Parathyroid adenoma (tissue), 2 donors: Measurements from ENCODE around the gene RHBDD2.

Experiments used
- H2AFZ ChIP-seq: fragments of 300-600 bp; sonication (generic); one replicate; pipeline ENCODE4 v1.7.0; 2017; ENCODE audit warnings: antibody characterized with exemption, mild to moderate bottlenecking
- H3K27ac ChIP-seq: fragments of 300-600 bp; sonication (generic); one replicate; pipeline ENCODE4 v1.7.0; 2017
- H3K27me3 ChIP-seq: fragments of 300-600 bp; sonication (generic); one replicate; pipeline ENCODE4 v1.7.0; 2017; ENCODE audit warnings: low read length; ENCODE audit not compliant: control insufficient read depth, insufficient read depth
- H3K36me3 ChIP-seq: fragments of 300-600 bp; sonication (generic); one replicate; pipeline ENCODE4 v1.7.0; 2017; ENCODE audit warnings: low read length; ENCODE audit not compliant: control insufficient read depth, insufficient read depth
- H3K4me1 ChIP-seq: fragments of 300-600 bp; sonication (generic); one replicate; pipeline ENCODE4 v1.7.0; 2017; ENCODE audit warnings: control low read depth
- H3K4me2 ChIP-seq: fragments of 300-600 bp; sonication (generic); one replicate; pipeline ENCODE4 v1.7.0; 2017; ENCODE audit warnings: low read length
- H3K4me3 ChIP-seq: fragments of 300-600 bp; sonication (generic); one replicate; pipeline ENCODE4 v1.7.0; 2017; ENCODE audit warnings: low read depth, low read length
- H3K79me2 ChIP-seq: fragments of 300-600 bp; sonication (generic); one replicate; pipeline ENCODE4 v1.7.0; 2017; ENCODE audit warnings: control low read depth
- H3K9ac ChIP-seq: fragments of 300-600 bp; sonication (generic); one replicate; pipeline ENCODE4 v1.7.0; 2017; ENCODE audit warnings: mild to moderate bottlenecking
- H3K9me3 ChIP-seq: fragments of 300-600 bp; sonication (generic); one replicate; pipeline ENCODE4 v1.7.0; 2017; ENCODE audit warnings: low read length; ENCODE audit not compliant: control insufficient read depth
- CTCF ChIP-seq: fragments of 300-600 bp; sonication (generic); IDR thresholded peaks from one replicate; pipeline ENCODE4 v1.7.0; 2017; ENCODE audit warnings: antibody characterized with exemption, mild to moderate bottlenecking
- donor health status: primary hyperparathyroidism.

RHBDD2 gene

GRCh38 chr7:75866114-75866488 is 12.7 kb upstream of the RHBDD2 start:
- no peak overlapping the region for H3K9ac ChIP-seq
- no peaks in the 10 kb centered on the region for H3K27me3 ChIP-seq
- H3K27ac ChIP-seq = peak overlapping the region; percentile 18
- no peak for TF ChIP-seq CTCF
- H3K79me2 ChIP-seq = no peaks in the 10 kb centered on the region
- H3K4me2 ChIP-seq = no peak overlapping the region
- no peaks in the 10 kb centered on the region for H3K36me3 ChIP-seq
- no peaks in the 10 kb centered on the region for H3K9me3 ChIP-seq
- peaks cover 10% of the 10 kb centered on the region for H3K4me1 ChIP-seq
- no peak overlapping the region for H3K4me3 ChIP-seq
- peak overlapping the region; percentile 72 for H2AFZ ChIP-seq

GRCh38 chr7:75866489-75867389 is 12.1 kb upstream of the RHBDD2 start:
- Histone ChIP-seq H3K36me3 (no peaks in the 10 kb centered on the region), H3K27me3 (no peaks in the 10 kb centered on the region), H3K4me3 (no peak overlapping the region), H3K27ac (peak overlapping the region; percentile 18), H3K9ac (no peak overlapping the region), H3K4me1 (peaks cover 10% of the 10 kb centered on the region), H3K4me2 (no peak overlapping the region), H3K9me3 (no peaks in the 10 kb centered on the region), H2AFZ (peak overlapping the region; percentile 72), H3K79me2 (no peaks in the 10 kb centered on the region)
- peak; percentile 97 for TF ChIP-seq CTCF

- H3K79me2 ChIP-seq = no peaks in the 10 kb centered on the region
- no peaks in the 10 kb centered on the region for H3K27me3 ChIP-seq
- H3K9ac ChIP-seq = no peak overlapping the region
- no peaks in the 10 kb centered on the region for H3K36me3 ChIP-seq
- no peak overlapping the region for H3K4me2 ChIP-seq
- H3K4me1 ChIP-seq = peaks cover 12% of the 10 kb centered on the region
- peak overlapping the region; percentile 72 for H2AFZ ChIP-seq
- no peak overlapping the region for H3K4me3 ChIP-seq
- H3K9me3 ChIP-seq = no peaks in the 10 kb centered on the region
- TF ChIP-seq CTCF = no peak
- no peak overlapping the region for H3K27ac ChIP-seq
Observed at GRCh38 chr7:75867390-75867717, 11.5 kb upstream of the RHBDD2 start.

- H3K4me2 ChIP-seq = no peak overlapping the region
- no peaks in the 10 kb centered on the region for H3K9me3 ChIP-seq
- peaks cover 13% of the 10 kb centered on the region for H3K4me1 ChIP-seq
- no peak overlapping the region for H2AFZ ChIP-seq
- H3K4me3 ChIP-seq = no peak overlapping the region
- no peaks in the 10 kb centered on the region for H3K36me3 ChIP-seq
- no peak overlapping the region for H3K9ac ChIP-seq
- no peaks in the 10 kb centered on the region for H3K79me2 ChIP-seq
- no peaks in the 10 kb centered on the region for H3K27me3 ChIP-seq
- no peak for TF ChIP-seq CTCF
- no peak overlapping the region for H3K27ac ChIP-seq
Observed at GRCh38 chr7:75868153-75868552, 10.7 kb upstream of the RHBDD2 start.
